Fibroblast of mammary gland (primary cell): ENCODE measurements around the gene OMD.
A peak's percentile ranks its signal among the peaks of the same experiment; 100 is the strongest.

Experiments
- DNase-seq: peaks from one replicate; pipeline ENCODE4 v3.0.0-alpha.2; 2010; ENCODE audit warnings: low read depth
- H3K4me3 ChIP-seq: 2 replicates; pipeline ENCODE4 v1.5.1; 2011; ENCODE audit warnings: low read depth, mild to moderate bottlenecking, low read length, moderate library complexity; ENCODE audit not compliant: control insufficient read depth
- TF ChIP-seq, protein P1 (sequence below): conservative IDR thresholded peaks from 2 replicates; pipeline ENCODE4 v1.5.1; 2011; ENCODE audit warnings: low read depth, low read length, inconsistent platforms; ENCODE audit not compliant: control insufficient read depth, insufficient read depth

The OMD gene

GRCh38 chr9:92380603-92381002 is 43.7 kb downstream of the OMD start:
- no peak for DNase-seq
- TF ChIP-seq, protein P1, sequence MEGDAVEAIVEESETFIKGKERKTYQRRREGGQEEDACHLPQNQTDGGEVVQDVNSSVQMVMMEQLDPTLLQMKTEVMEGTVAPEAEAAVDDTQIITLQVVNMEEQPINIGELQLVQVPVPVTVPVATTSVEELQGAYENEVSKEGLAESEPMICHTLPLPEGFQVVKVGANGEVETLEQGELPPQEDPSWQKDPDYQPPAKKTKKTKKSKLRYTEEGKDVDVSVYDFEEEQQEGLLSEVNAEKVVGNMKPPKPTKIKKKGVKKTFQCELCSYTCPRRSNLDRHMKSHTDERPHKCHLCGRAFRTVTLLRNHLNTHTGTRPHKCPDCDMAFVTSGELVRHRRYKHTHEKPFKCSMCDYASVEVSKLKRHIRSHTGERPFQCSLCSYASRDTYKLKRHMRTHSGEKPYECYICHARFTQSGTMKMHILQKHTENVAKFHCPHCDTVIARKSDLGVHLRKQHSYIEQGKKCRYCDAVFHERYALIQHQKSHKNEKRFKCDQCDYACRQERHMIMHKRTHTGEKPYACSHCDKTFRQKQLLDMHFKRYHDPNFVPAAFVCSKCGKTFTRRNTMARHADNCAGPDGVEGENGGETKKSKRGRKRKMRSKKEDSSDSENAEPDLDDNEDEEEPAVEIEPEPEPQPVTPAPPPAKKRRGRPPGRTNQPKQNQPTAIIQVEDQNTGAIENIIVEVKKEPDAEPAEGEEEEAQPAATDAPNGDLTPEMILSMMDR: no peak
- H3K4me3 ChIP-seq: no peak overlapping the region

DNA sequence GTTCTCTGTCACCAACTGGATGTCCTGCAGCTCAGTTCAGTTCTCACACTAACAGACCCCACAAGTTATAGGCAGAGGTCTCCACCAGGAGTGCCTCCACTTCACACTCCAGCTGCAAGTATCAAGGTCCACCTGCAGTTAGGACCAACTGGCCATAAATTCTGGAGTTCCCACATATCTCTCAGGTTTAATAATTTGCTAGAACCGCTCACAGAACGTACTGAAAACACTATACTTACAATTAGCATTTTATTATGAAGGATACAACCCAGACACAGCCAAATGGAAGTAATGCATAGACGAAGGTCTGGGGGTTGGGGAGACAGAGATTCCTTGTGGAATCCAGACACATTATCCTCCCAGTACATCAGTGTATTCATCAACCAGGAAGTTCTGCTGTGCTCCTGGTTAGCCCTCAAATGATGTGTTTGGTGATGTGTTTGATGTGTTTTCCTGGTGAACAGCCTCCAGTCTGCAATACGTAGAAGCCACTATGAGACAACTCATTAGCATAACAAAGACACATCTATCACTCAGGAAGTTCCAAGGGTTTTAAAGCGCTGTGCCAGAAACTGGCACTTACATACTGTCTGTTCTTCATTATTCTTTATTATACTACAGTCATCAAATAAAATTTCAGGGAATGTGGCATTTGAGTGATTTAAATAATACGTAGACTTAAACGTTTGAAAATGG is 45.3 kb downstream of the OMD start:
- TF ChIP-seq, protein P1: no peak
- no peak overlapping the region for H3K4me3 ChIP-seq
- peak; percentile 71 for DNase-seq

GRCh38 chr9:92377876-92378275 is 46.4 kb downstream of the OMD start:
- TF ChIP-seq, protein P1: no peak
- H3K4me3 ChIP-seq: no peak overlapping the region
- DNase-seq: no peak

DNA sequence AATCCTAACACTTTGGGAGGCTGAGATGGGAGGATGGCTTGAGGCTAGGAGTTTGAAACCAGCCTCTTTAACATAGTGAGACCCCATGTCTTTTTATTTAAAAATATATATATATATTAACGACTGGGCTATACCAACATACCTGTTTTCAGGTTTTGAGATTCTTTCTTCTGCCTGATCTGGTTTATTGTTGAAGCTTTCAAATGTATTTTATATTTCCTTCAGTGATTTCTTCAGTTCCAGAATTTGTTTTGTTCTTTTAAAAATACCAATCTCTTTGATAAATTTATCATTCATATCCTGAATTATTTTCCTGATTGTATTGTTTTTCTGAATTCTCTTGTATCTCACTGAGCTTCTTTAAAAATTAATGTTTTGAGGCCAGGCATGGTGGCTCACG is 51.1 kb downstream of the OMD start:
- H3K4me3 ChIP-seq: no peak overlapping the region
- TF ChIP-seq, protein P1: no peak
- DNase-seq: no peak

GRCh38 chr9:92369075-92369474 is 55.2 kb downstream of the OMD start:
- H3K4me3 ChIP-seq: no peak overlapping the region
- TF ChIP-seq, protein P1: no peak
- no peak for DNase-seq
